HG03103 (cell line): ENCODE data around the gene OPCML.

Source experiments
- ATAC-seq: cut with Tn5 transposase; IDR thresholded peaks from one replicate; pipeline ENCODE4 v1.9.1; 2021; ENCODE audit warnings: low read depth; ENCODE audit not compliant: unreplicated experiment

The OPCML gene

GRCh38 chr11:133366147-133366546, 166.2 kb downstream of the OPCML start:
- no peak for ATAC-seq

DNA sequence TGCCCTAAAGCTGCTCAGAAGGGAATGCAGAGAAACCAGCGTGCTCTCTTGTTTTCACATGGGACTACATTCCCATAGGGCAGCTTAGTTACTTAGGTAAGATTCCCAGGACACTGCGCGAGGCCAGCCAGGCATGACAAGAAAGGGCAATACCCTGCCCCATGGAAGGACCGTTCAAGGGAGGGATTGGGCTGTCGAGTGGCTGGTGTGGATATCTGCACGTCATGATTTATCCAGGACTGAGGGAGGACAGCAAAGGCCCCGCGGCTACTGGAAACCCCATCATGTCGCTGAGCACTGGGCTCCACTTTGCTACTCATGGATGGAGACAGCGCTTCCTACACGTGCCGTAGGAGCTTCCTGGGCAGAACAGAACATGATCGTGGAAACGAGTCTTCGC, 169.4 kb downstream of the OPCML start:
- ATAC-seq = no peak

DNA sequence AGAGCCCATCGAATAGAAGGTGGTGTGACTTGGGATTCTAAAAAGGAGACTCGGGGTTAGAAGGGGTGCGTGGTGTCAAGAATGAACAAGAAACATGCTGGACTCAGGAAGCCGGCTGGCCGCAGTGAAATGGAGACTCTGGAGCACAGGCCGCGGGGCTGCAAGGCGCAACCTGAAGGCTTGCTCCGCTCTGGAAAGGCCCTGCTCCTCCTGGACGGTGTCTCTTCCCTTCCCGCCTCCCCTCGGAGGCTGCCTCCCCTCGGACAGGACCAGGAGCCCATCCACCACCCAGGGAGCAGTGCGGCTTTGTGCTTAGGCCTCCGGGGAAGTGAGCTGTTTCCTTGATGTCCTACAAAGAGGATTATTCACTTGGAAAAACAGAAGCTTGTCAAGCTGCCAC, 170.1 kb downstream of the OPCML start:
- no peak for ATAC-seq

GRCh38 chr11:133361689-133361994, 170.7 kb downstream of the OPCML start:
- no peak for ATAC-seq

- ATAC-seq = no peak
These were observed 171.2 kb downstream of the OPCML start for GRCh38 chr11:133360860-133361688.

DNA sequence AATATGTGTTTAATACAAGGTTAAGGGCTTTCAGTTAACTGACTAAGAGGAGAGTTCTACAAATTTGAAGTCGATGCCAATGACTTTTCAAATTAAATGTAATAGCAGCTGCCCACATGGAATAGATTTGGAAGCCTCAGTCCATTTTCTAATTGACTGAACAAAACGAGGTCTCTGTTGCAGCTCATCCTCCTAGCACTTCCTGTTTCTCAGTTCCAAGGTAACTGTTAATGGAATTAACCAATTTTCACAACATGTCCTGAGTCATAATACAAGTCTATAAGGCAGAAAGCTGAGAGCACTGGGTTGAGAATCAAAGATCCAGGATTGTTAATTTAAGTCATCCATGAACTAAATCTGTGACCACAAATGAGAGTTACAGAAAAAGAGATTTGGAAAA, 177.2 kb downstream of the OPCML start:
- ATAC-seq = no peak

GRCh38 chr11:133354069-133354468, 178.2 kb downstream of the OPCML start:
- no peak for ATAC-seq

DNA sequence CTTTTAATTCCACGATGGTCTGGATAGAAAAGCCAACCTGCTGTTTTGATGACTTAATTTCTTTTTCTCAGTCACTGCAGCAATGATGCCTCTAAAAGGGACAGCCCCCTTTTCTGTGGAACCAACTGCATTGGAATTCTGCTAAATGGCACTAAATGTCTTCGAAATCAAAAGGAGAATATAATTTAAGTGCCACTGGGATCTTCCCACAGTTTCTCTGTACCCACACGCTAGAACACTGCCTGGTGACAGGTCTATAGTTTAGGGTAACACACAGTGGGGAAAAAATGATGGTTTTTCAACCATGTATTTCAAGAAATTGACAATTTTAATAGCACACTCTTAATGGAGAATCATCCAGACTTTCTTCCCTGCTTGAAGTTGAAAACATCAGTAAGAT, 182.3 kb downstream of the OPCML start:
- no peak for ATAC-seq

DNA sequence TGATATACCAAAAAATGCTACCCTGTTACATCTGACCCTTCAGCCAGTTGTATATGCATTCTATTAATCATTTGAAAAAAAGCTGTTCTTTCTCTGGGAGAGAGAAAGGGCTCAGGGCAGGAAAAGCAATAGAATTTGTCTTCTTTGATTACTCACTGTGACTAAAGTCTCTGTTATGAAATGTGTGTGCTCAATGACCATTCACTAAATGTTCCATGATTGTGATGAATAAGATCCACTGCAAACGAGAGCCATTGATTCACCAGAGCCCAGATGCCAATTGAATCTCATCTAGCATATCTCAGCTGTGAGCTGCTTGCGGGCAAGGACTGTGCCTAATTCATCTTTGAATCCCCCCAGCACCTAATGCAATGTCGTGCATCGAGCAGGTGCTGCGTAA, 184.3 kb downstream of the OPCML start:
- no peak for ATAC-seq

DNA sequence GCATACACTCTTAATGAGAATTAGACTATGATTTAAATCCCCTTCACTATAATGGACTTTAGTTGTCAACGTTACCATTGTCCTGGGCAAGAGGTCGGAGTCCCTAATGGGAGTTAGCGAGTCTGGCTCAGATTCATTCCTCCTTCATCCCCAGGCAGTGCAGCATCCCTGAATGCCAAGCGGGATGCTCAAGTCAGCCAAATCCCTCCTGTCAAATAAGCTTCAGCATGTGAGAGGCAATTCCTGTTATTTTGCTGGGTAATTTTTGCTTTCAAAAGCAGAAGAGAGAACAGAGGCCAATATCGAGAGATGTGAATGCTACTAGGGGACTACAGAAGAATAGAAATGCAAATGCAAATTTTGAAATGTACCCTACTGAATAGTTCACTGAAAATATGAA, 186.2 kb downstream of the OPCML start:
- ATAC-seq = no peak

GRCh38 chr11:133343951-133344350, 188.3 kb downstream of the OPCML start:
- no peak for ATAC-seq

GRCh38 chr11:133339495-133340140, 192.7 kb downstream of the OPCML start:
- no peak for ATAC-seq

- ATAC-seq = no peak
These were observed 193.7 kb downstream of the OPCML start for GRCh38 chr11:133338588-133338987.

GRCh38 chr11:133337951-133338418, 194.3 kb downstream of the OPCML start:
- no peak for ATAC-seq

DNA sequence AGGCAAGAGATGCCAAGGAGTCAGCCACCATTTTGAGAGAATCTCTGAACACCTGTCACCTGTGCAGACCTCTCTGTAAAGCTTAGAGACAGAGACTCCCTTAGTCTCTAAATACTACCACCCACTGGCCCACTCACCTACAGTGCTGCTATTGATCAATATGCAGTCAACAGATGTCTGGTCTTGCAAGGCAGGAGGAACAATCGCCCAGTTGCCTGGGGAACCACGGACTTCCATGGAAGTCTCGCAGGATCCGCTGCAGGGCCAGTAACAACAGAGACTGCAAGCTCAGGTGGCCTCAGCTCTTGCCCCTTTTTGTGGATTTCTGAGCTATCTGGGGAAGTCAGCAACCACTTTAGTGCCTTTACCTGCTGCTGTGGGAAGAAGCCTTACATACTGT, 195.1 kb downstream of the OPCML start:
- no peak for ATAC-seq

- no peak for ATAC-seq
These were observed 201.3 kb downstream of the OPCML start for GRCh38 chr11:133331031-133331430.

- no peak for ATAC-seq
These were observed 205.5 kb downstream of the OPCML start for GRCh38 chr11:133326849-133327248.

DNA sequence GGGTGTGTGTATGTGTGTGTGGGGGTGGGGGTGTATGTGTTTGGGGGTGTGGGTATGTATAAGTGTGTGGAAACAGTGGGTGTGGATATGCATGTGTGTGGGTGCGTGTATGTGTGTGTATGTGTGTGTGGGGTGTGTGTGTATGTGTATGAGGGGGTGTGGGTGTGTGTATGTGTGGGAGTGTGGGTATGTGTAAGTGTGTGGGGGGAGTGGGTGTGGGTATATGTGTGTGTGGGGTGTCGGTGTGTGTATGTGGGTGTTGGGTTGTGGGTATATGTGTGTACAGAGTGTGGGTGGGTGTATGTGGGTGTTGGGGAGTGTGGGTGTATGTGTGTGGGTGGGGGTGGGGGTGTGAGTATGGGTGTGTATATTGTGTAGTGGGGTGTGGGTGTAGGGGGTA, 206.0 kb downstream of the OPCML start:
- no peak for ATAC-seq

DNA sequence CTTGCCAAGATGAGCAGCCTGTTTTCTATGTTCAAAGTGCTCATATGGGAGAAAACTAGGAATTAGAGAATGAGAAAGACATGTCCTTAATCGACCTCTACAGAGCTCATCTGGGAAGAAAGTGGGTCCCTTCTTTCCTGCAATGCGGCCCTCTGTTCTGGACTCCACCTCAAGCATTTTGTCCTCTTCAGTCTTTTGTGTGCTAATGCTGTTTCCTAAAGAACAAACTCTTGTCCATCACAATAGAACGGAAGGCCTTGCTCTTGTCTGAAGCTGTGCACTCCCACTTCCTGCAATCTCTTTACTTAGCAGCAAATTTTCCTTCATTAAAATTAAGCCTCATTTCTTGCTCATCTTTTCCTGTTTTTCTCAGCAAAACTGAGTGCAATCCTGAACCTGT, 206.6 kb downstream of the OPCML start:
- ATAC-seq = no peak

DNA sequence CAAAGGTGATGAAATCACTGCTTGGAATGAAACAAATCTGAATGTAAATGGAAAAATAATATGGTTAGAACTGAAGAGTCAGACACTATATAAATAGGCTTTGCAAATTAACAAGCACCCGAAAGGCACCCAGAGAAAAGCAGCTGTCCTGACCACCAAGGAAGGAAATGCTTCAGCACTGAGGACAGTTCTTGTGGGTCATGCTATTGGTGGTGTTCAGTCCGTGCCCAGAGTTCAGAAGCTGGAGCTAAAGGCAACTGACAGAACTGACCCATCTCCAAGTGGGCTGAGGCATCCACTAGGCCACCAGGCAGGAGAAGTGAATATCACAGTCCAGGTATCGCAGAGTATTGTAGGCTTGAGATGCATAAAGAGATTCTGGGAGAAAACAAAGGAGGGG, 208.9 kb downstream of the OPCML start:
- ATAC-seq = no peak

DNA sequence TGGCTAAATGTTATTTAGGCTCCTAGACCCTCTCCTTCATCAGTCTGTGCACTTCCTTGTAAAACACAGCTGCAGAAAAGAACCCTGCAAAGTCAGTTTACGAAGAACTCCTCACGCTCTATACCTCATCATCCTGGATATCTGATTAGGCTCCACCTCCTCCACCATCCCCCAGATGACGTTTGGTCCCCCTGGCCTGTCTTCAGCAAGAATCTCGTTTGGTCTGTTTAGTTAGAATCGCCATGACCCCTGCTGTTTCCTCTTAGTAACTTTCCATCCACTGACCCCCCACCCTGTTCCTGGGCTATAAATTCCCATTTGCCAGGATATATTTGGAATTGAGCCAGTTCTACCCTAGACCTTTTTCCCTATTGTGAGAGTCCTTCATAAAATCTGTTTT, 214.1 kb downstream of the OPCML start:
- ATAC-seq = no peak

DNA sequence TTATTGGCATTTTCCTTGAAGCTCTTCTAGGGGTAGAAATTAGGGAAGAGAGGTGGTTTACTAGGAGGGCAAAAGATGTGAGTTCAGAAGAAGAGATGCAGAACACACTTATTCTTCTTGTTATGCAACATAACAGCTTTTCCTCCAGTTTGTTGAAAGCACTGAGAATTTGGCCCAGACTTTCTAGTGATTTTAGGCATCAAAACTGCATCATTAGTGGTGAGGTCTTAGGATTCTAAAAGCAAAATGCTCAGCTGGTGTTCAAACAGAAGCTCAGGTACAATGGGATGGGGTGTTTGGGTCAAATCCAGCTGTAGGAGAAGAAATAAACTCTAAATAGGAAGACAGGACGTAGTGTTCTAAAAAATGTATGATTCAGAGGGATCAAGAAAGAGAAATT, 221.1 kb downstream of the OPCML start:
- no peak for ATAC-seq
